HepG2 (cell line): ENCODE data around the gene IQCE. TPM values are rescaled to one million over a fixed set of nuclear protein-coding genes. Genes with fewer than 3 reads are reported as not detected.

Experiments
- CHD4 ChIP-seq: fragments of 200-600 bp; sonication (generic); IDR thresholded peaks from 2 replicates; pipeline ENCODE4 v1.7.0; 2017; ENCODE audit warnings: mild to moderate bottlenecking, low read length, borderline replicate concordance
- ELF1 ChIP-seq: sonication (generic); formaldehyde crosslinking; IDR thresholded peaks from 2 replicates; pipeline ENCODE4 v1.4.0; 2020; ENCODE audit warnings: missing genetic modification reagents
- SYNCRIP ChIP-seq: fragments of 200-400 bp; formaldehyde crosslinking; IDR thresholded peaks from 2 replicates; pipeline ENCODE4 v1.6.1; 2018; ENCODE audit warnings: mild to moderate bottlenecking, low read depth, low read length; ENCODE audit not compliant: insufficient read depth
- YEATS2 ChIP-seq: sonication (generic); formaldehyde crosslinking; IDR thresholded peaks from 2 replicates; pipeline ENCODE4 v1.4.0; 2020; ENCODE audit warnings: missing genetic modification reagents, borderline replicate concordance
- ZBTB20 ChIP-seq: sonication (generic); formaldehyde crosslinking; IDR thresholded peaks from 2 replicates; pipeline ENCODE4 v1.8.1; 2023; ENCODE audit warnings: missing genetic modification reagents, low read depth, mild to moderate bottlenecking, borderline replicate concordance
- ZFP36 ChIP-seq: fragments of 150-350 bp; IDR thresholded peaks from 2 replicates; pipeline ENCODE4 v1.6.1; 2018; ENCODE audit warnings: borderline replicate concordance, low read length, low read depth; ENCODE audit not compliant: partially characterized antibody
- ZFX ChIP-seq: sonication (generic); formaldehyde crosslinking; IDR thresholded peaks from 2 replicates; pipeline ENCODE4 v1.4.0; 2020; ENCODE audit warnings: mild to moderate bottlenecking, low read depth, missing genetic modification reagents, moderate library complexity
- ZNF142 ChIP-seq: sonication (generic); formaldehyde crosslinking; IDR thresholded peaks from 2 replicates; pipeline ENCODE4 v1.4.0; 2020; ENCODE audit warnings: missing genetic modification reagents
- ZNF326 ChIP-seq: sonication (generic); formaldehyde crosslinking; IDR thresholded peaks from 2 replicates; pipeline ENCODE4 v1.4.0; 2020; ENCODE audit warnings: missing genetic modification reagents, borderline replicate concordance
- ZNF382 ChIP-seq: sonication (generic); formaldehyde crosslinking; IDR thresholded peaks from 2 replicates; pipeline ENCODE4 v1.5.0; 2020; ENCODE audit warnings: missing genetic modification reagents, mild to moderate bottlenecking, borderline replicate concordance
- ZNF414 ChIP-seq: sonication (generic); formaldehyde crosslinking; IDR thresholded peaks from 2 replicates; pipeline ENCODE4 v1.5.0; 2020; ENCODE audit warnings: missing genetic modification reagents
- ZNF503 ChIP-seq: sonication (generic); formaldehyde crosslinking; IDR thresholded peaks from 2 replicates; pipeline ENCODE4 v1.4.0; 2020; ENCODE audit warnings: missing genetic modification reagents
- polyA plus RNA-seq, 8 experiments: library from polyadenylated mRNA; depleted of rRNA in 3 of 8; stranded (reverse) in 7 of 8; unstranded in 1 of 8; fragments of >200 nt; fragmentation: Illumina TruSeq in 4 of 8; extraction: Trizol in 4 of 8; gene quantifications; 2 replicates each; pipeline versions ENCODE4 v1.2.1 to v1.2.3, GENCODE V29; 2011 to 2016; ENCODE audit warnings: low read depth in 4 of 8, missing spikeins in 1 of 8, mixed read lengths in 1 of 8; ENCODE audit not compliant: insufficient read depth in 1 of 8
- total RNA-seq, 5 experiments: library from RNA; depleted of rRNA; stranded (reverse); fragments of >200 nt; fragmentation: Illumina TruSeq; extraction: Trizol; gene quantifications; 2 replicates each; pipeline ENCODE4 v1.2.3, GENCODE V29; 2016; ENCODE audit warnings: low read depth in 1 of 5
- TF ChIP-seq, protein P1 (sequence below): sonication (generic); formaldehyde crosslinking; IDR thresholded peaks from 2 replicates; pipeline ENCODE4 v1.5.0; 2020; ENCODE audit warnings: mild to moderate bottlenecking, missing genetic modification reagents
- TF ChIP-seq, protein P2 (sequence below): sonication (generic); formaldehyde crosslinking; IDR thresholded peaks from 2 replicates; pipeline ENCODE4 v1.8.0; 2022; ENCODE audit warnings: mild to moderate bottlenecking, missing genetic modification reagents
- TF ChIP-seq, protein P3 (sequence below): sonication (generic); formaldehyde crosslinking; IDR thresholded peaks from 2 replicates; pipeline ENCODE4 v1.8.0; 2023; ENCODE audit warnings: mild to moderate bottlenecking, missing genetic modification reagents

The IQCE gene
- total and polyA plus RNA-seq, 2 of the 13 experiments (the other 11 are each of a cell fraction or from before 2014, with no cell fraction given), result 1.5 to 2.5 TPM

DNA sequence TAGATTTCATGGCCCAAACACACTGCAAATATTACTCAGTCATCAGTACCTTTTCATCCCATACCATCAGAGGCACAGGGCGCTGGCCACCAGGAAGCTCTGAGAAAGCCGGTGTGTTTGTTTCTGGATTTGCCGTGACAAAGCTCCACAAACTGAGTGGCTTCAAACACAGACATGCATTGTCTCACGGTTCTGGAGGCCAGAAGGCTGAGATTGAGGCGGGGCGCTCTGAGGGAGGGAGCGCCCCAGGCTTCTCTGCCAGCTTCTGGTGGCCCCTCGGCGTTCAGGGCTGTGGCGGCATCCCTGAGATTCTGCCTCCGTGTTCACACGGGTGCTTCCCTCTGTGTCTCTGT, 69.3 kb downstream of the IQCE start (continued):
- TF ChIP-seq ZNF142, result no peak
- no peak for TF ChIP-seq ZNF414
- no peak for TF ChIP-seq ZNF382 (CRISPR knock-in tag)
- TF ChIP-seq, protein P1, sequence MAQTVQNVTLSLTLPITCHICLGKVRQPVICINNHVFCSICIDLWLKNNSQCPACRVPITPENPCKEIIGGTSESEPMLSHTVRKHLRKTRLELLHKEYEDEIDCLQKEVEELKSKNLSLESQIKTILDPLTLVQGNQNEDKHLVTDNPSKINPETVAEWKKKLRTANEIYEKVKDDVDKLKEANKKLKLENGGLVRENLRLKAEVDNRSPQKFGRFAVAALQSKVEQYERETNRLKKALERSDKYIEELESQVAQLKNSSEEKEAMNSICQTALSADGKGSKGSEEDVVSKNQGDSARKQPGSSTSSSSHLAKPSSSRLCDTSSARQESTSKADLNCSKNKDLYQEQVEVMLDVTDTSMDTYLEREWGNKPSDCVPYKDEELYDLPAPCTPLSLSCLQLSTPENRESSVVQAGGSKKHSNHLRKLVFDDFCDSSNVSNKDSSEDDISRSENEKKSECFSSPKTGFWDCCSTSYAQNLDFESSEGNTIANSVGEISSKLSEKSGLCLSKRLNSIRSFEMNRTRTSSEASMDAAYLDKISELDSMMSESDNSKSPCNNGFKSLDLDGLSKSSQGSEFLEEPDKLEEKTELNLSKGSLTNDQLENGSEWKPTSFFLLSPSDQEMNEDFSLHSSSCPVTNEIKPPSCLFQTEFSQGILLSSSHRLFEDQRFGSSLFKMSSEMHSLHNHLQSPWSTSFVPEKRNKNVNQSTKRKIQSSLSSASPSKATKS (CRISPR knock-in tag), result no peak
- TF ChIP-seq CHD4, result no peak
- peak; percentile 32; the same call in 1 of the 2 replicates for TF ChIP-seq ZNF503 (CRISPR knock-in tag)
- TF ChIP-seq ZBTB20 (CRISPR knock-in tag), result no peak
- TF ChIP-seq ELF1, result peak; percentile 40; the same call in 1 of the 2 replicates
- TF ChIP-seq ZNF326 (CRISPR knock-in tag), result no peak
- 0 out of 2 replicates have a peak, but pooled peaks have one; percentile 19 for TF ChIP-seq ZFX (CRISPR knock-in tag)
- no peak for TF ChIP-seq ZFP36
- no peak for TF ChIP-seq YEATS2 (CRISPR knock-in tag)
- TF ChIP-seq, protein P2, sequence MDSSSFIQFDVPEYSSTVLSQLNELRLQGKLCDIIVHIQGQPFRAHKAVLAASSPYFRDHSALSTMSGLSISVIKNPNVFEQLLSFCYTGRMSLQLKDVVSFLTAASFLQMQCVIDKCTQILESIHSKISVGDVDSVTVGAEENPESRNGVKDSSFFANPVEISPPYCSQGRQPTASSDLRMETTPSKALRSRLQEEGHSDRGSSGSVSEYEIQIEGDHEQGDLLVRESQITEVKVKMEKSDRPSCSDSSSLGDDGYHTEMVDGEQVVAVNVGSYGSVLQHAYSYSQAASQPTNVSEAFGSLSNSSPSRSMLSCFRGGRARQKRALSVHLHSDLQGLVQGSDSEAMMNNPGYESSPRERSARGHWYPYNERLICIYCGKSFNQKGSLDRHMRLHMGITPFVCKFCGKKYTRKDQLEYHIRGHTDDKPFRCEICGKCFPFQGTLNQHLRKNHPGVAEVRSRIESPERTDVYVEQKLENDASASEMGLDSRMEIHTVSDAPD, result 0 out of 2 replicates have a peak, but pooled peaks have one; percentile 51
- TF ChIP-seq, protein P3, sequence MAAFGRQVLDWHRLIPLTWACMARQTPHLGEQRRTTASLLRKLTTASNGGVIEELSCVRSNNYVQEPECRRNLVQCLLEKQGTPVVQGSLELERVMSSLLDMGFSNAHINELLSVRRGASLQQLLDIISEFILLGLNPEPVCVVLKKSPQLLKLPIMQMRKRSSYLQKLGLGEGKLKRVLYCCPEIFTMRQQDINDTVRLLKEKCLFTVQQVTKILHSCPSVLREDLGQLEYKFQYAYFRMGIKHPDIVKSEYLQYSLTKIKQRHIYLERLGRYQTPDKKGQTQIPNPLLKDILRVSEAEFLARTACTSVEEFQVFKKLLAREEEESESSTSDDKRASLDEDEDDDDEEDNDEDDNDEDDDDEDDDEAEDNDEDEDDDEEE (CRISPR knock-in tag), result no peak
- TF ChIP-seq SYNCRIP, result no peak
